H1 (cell line): ENCODE data around the gene BBX. TPM values are rescaled to one million over a fixed set of nuclear protein-coding genes. Genes with fewer than 3 reads are reported as not detected.

ENCODE experiments used
- CTCF ChIA-PET: fragments of 300-600 bp; sonication (Branson Sonifier 250); formaldehyde crosslinking; loops from one replicate; lab custom pipeline; 2021; ENCODE audit not compliant: partially characterized antibody; lab: Charles Lee
- POLR2A ChIA-PET: fragments of 300-600 bp; sonication (Branson Sonifier 250); formaldehyde crosslinking; loops from one replicate; lab custom pipeline; 2021; ENCODE audit warnings: inconsistent platforms; ENCODE audit not compliant: partially characterized antibody; lab: Charles Lee
- DNase-seq, 2 experiments: peaks; one replicate each; pipeline versions ENCODE4 v3.0.0 to v3.0.0-alpha.2; 2010 to 2022; ENCODE audit warnings: low spot score in 2 of 2, low read depth in 1 of 2, mixed read lengths in 1 of 2
- FAIRE-seq: peaks from 2 replicates; lab custom pipeline; 2011; peaks lifted over from hg19 to GRCh38; lab: Jason Lieb, UNC
- H2AFZ ChIP-seq: 2 replicates; pipeline ENCODE4 v1.8.1; 2012; ENCODE audit warnings: low read length, inconsistent platforms
- H2AK5ac ChIP-seq: 2 replicates; pipeline ENCODE4 v1.6.1; 2013; ENCODE audit warnings: low read depth, low read length
- H2BK120ac ChIP-seq: replicated peaks from 2 replicates; pipeline ENCODE3; 2013; ENCODE audit warnings: low read depth, low read length, inconsistent platforms
- H2BK12ac ChIP-seq: 2 replicates; pipeline ENCODE4 v1.6.1; 2013; ENCODE audit warnings: low read depth, low read length
- H2BK15ac ChIP-seq: 2 replicates; pipeline ENCODE4 v1.6.1; 2013; ENCODE audit warnings: low read length
- H2BK20ac ChIP-seq: 2 replicates; pipeline ENCODE4 v1.6.1; 2013; ENCODE audit warnings: low read length
- H2BK5ac ChIP-seq: 2 replicates; pipeline ENCODE4 v1.6.1; 2013; ENCODE audit warnings: low read depth, low read length
- H3K14ac ChIP-seq: 2 replicates; pipeline ENCODE4 v1.6.1; 2013; ENCODE audit warnings: inconsistent platforms; ENCODE audit not compliant: insufficient read length
- H3K18ac ChIP-seq: 2 replicates; pipeline ENCODE4 v1.6.1; 2013; ENCODE audit warnings: low read length; ENCODE audit errors: extremely low read depth
- H3K23ac ChIP-seq: 2 replicates; pipeline ENCODE4 v1.6.1; 2013; ENCODE audit warnings: inconsistent platforms; ENCODE audit not compliant: insufficient read length
- H3K23me2 ChIP-seq: 2 replicates; pipeline ENCODE4 v1.6.1; 2013; ENCODE audit warnings: low read depth, low read length
- H3K27ac ChIP-seq: 2 replicates; pipeline ENCODE4 v1.6.1; 2011; ENCODE audit warnings: low read depth, low read length, inconsistent platforms
- H3K27me3 ChIP-seq, 4 experiments: replicated peaks in 1 of 4; 1 replicate in 1 of 4; 2 replicates in 3 of 4; pipeline versions ENCODE4 v1.6.1 to v1.8.1; 2011 to 2013; ENCODE audit warnings: low read length in 3 of 4, mild to moderate bottlenecking in 3 of 4, inconsistent platforms in 2 of 4, mixed read lengths in 2 of 4, moderate library complexity in 1 of 4; ENCODE audit not compliant: control insufficient read depth in 3 of 4, insufficient read depth in 3 of 4; ENCODE audit errors: extremely low read depth in 1 of 4
- H3K36me3 ChIP-seq, 4 experiments: 2 replicates each; pipeline versions ENCODE4 v1.6.1 to v1.8.1; 2011 to 2013; ENCODE audit warnings: mild to moderate bottlenecking in 4 of 4, low read length in 3 of 4, moderate library complexity in 2 of 4, control low read depth in 1 of 4, inconsistent platforms in 1 of 4; ENCODE audit not compliant: insufficient read depth in 4 of 4, control insufficient read depth in 2 of 4
- H3K4ac ChIP-seq: replicated peaks from 2 replicates; pipeline ENCODE3; 2013; ENCODE audit warnings: low read length, low read depth, mixed read lengths, inconsistent platforms; ENCODE audit not compliant: insufficient read length
- H3K4me1 ChIP-seq, 4 experiments: replicated peaks in 1 of 4; 1 replicate in 1 of 4; 2 replicates in 3 of 4; pipeline versions ENCODE4 v1.6.1 to v1.8.1; 2011 to 2013; ENCODE audit warnings: low read length in 3 of 4, inconsistent platforms in 2 of 4, mixed read lengths in 1 of 4; ENCODE audit not compliant: insufficient read depth in 4 of 4, control insufficient read depth in 3 of 4
- H3K4me2 ChIP-seq, 2 experiments: 2 replicates each; pipeline versions ENCODE4 v1.6.1 to v1.8.1; 2011 to 2013; ENCODE audit warnings: low read depth in 2 of 2, low read length in 2 of 2, control low read depth in 1 of 2, inconsistent platforms in 1 of 2, mild to moderate bottlenecking in 1 of 2; ENCODE audit not compliant: insufficient read depth in 1 of 2
- H3K4me3 ChIP-seq, 4 experiments: fragments of 200-600, 300-600 bp in 1 of 4; sonication (generic), shearing (Covaris generic), sonication (Bioruptor Twin) in 1 of 4; 2 replicates each; pipeline versions ENCODE4 v1.5.1 to v1.8.1; 2011 to 2016; ENCODE audit warnings: low read length in 4 of 4, low read depth in 3 of 4, control low read depth in 2 of 4, inconsistent platforms in 2 of 4, mild to moderate bottlenecking in 2 of 4, mixed read lengths in 1 of 4, moderate library complexity in 1 of 4; ENCODE audit not compliant: insufficient read depth in 2 of 4; ENCODE audit errors: extremely low read depth in 1 of 4
- H3K56ac ChIP-seq: replicated peaks from 2 replicates; pipeline ENCODE3; 2013; ENCODE audit warnings: low read depth, mild to moderate bottlenecking, mixed read lengths, low read length, inconsistent platforms; ENCODE audit not compliant: insufficient read length
- H3K79me1 ChIP-seq: 2 replicates; pipeline ENCODE4 v1.6.1; 2013; ENCODE audit warnings: low read depth, low read length, control low read depth
- H3K79me2 ChIP-seq, 2 experiments: 2 replicates each; pipeline versions ENCODE4 v1.6.1 to v1.8.1; 2012 to 2013; ENCODE audit warnings: low read length in 2 of 2, mild to moderate bottlenecking in 2 of 2, inconsistent platforms in 1 of 2; ENCODE audit not compliant: insufficient read depth in 2 of 2, control insufficient read depth in 1 of 2
- H3K9ac ChIP-seq, 4 experiments: replicated peaks in 1 of 4; 1 replicate in 1 of 4; 2 replicates in 3 of 4; pipeline versions ENCODE4 v1.6.1 to v1.8.1; 2011 to 2013; ENCODE audit warnings: low read depth in 3 of 4, low read length in 3 of 4, control low read depth in 2 of 4, mild to moderate bottlenecking in 2 of 4, moderate library complexity in 2 of 4, inconsistent platforms in 1 of 4; ENCODE audit errors: extremely low read depth in 1 of 4
- H3K9me3 ChIP-seq, 2 experiments: 2 replicates each; pipeline versions ENCODE4 v1.6.1 to v1.8.1; 2012 to 2013; ENCODE audit warnings: mild to moderate bottlenecking in 2 of 2, moderate library complexity in 2 of 2, control low read depth in 1 of 2, inconsistent platforms in 1 of 2, low read depth in 1 of 2, low read length in 1 of 2, mixed read lengths in 1 of 2; ENCODE audit not compliant: insufficient read depth in 2 of 2
- H4K20me1 ChIP-seq, 2 experiments: replicated peaks in 1 of 2; 2 replicates each; pipeline versions ENCODE3 to v1.8.1; 2011 to 2013; ENCODE audit warnings: inconsistent platforms in 2 of 2, low read length in 2 of 2, mild to moderate bottlenecking in 1 of 2; ENCODE audit not compliant: insufficient read depth in 2 of 2, control insufficient read depth in 1 of 2
- H4K5ac ChIP-seq: 2 replicates; pipeline ENCODE4 v1.6.1; 2013; ENCODE audit warnings: low read length, low read depth, mixed read lengths, inconsistent platforms; ENCODE audit not compliant: insufficient read length
- H4K8ac ChIP-seq: 2 replicates; pipeline ENCODE4 v1.8.0; 2013; ENCODE audit warnings: mild to moderate bottlenecking, moderate library complexity, low read length, inconsistent platforms; ENCODE audit not compliant: insufficient read depth; ENCODE audit errors: extremely low read depth
- H4K91ac ChIP-seq: replicated peaks from 2 replicates; pipeline ENCODE3; 2013; ENCODE audit warnings: low read length, mixed read lengths, inconsistent platforms; ENCODE audit not compliant: insufficient read length
- BCL11A ChIP-seq, 2 experiments: IDR thresholded peaks; one replicate each; pipeline ENCODE4 v1.6.1; 2011; ENCODE audit warnings: low read depth in 2 of 2, low read length in 2 of 2, mild to moderate bottlenecking in 2 of 2
- CEBPB ChIP-seq: IDR thresholded peaks from 2 replicates; pipeline ENCODE4 v1.6.1; 2012; ENCODE audit warnings: low read depth, low read length
- CHD2 ChIP-seq: IDR thresholded peaks from 2 replicates; pipeline ENCODE4 v1.6.1; 2012; ENCODE audit warnings: low read length, improper control_type of control experiment
- HDAC2 ChIP-seq, 2 experiments: fragments of 300-600 bp in 1 of 2; sonication (generic) in 1 of 2; IDR thresholded peaks; 2 replicates each; pipeline ENCODE4 v1.6.1; 2011 to 2012; ENCODE audit warnings: low read depth in 2 of 2, low read length in 2 of 2, mild to moderate bottlenecking in 2 of 2, moderate library complexity in 2 of 2, borderline replicate concordance in 1 of 2, inconsistent platforms in 1 of 2
- KDM4A ChIP-seq: IDR thresholded peaks from one replicate; pipeline ENCODE4 v1.7.1; 2012; ENCODE audit warnings: low read depth, mild to moderate bottlenecking, moderate library complexity, low read length, inconsistent platforms; ENCODE audit not compliant: severe bottlenecking
- KDM5A ChIP-seq: fragments of 200-600 bp; IDR thresholded peaks from 2 replicates; pipeline ENCODE4 v1.7.1; 2012; ENCODE audit warnings: mild to moderate bottlenecking, low read length, inconsistent platforms, mixed read lengths
- MAFK ChIP-seq: IDR thresholded peaks from 2 replicates; pipeline ENCODE4 v1.6.1; 2012; ENCODE audit warnings: low read depth, mild to moderate bottlenecking, improper control_type of control experiment, low read length
- POLR2A ChIP-seq, 2 experiments: IDR thresholded peaks; 1 replicate in 1 of 2; 2 replicates in 1 of 2; pipeline ENCODE4 v1.6.1; 2011; ENCODE audit warnings: low read depth in 2 of 2, low read length in 2 of 2, mild to moderate bottlenecking in 2 of 2; ENCODE audit errors: control extremely low read depth in 1 of 2
- POU5F1 ChIP-seq: IDR thresholded peaks from 2 replicates; pipeline ENCODE4 v1.6.1; 2011; ENCODE audit warnings: low read depth, mild to moderate bottlenecking, low read length, moderate library complexity
- RNF2 ChIP-seq: fragments of 200-900, 300-1000 bp; sonication (generic); IDR thresholded peaks from 2 replicates; pipeline ENCODE4 v1.7.1; 2016; ENCODE audit warnings: borderline replicate concordance, low read depth, mild to moderate bottlenecking, antibody characterized with exemption, low read length; ENCODE audit not compliant: poor library complexity, severe bottlenecking; ENCODE audit errors: missing control alignments
- SP2 ChIP-seq: IDR thresholded peaks from 2 replicates; pipeline ENCODE4 v1.6.1; 2012; ENCODE audit warnings: mild to moderate bottlenecking, low read length, inconsistent platforms
- TAF7 ChIP-seq: optimal IDR thresholded peaks from 2 replicates; pipeline ENCODE3; 2011; ENCODE audit warnings: low read depth, mild to moderate bottlenecking, inconsistent platforms, low read length, moderate library complexity, borderline replicate concordance
- TCF12 ChIP-seq: IDR thresholded peaks from 2 replicates; pipeline ENCODE4 v1.6.1; 2011; ENCODE audit warnings: low read depth, mild to moderate bottlenecking, low read length
- TEAD4 ChIP-seq: IDR thresholded peaks from 2 replicates; pipeline ENCODE4 v1.6.1; 2012; ENCODE audit warnings: low read depth, low read length, inconsistent platforms, mixed read lengths
- WGBS, 2 experiments: shearing (Covaris generic) in 1 of 2; methylation state at CpG; one replicate each; pipeline versions ENCODE4 v1.1.6 to v1.1.7; 2013 to 2015; ENCODE audit warnings: low lambda C conversion rate in 2 of 2, mixed read lengths in 2 of 2, inconsistent platforms in 1 of 2, low coverage in 1 of 2, missing lambda C conversion rate in 1 of 2; ENCODE audit not compliant: insufficient replicate concordance in 2 of 2, insufficient coverage in 1 of 2, insufficient read length in 1 of 2; ENCODE audit errors: extremely low coverage in 1 of 2, missing lambda C conversion rate in 1 of 2; 5-methylcytosine and 5-hydroxymethylcytosine counted together
- polyA plus RNA-seq, 7 experiments: library from polyadenylated mRNA; depleted of rRNA in 3 of 7; stranded (reverse) in 5 of 7; unstranded in 2 of 7; fragments of >200 nt in 5 of 7; fragments of 200-250 nt in 2 of 7; gene quantifications; 1 replicate in 5 of 7; 2 replicates in 1 of 7; 4 replicates in 1 of 7; pipeline versions ENCODE4 v1.2.1 to v1.2.3, GENCODE V29; 2011 to 2013; ENCODE audit warnings: missing spikeins in 2 of 7, mixed read lengths in 2 of 7
- total RNA-seq: library from RNA; stranded (reverse); fragmentation: NEBNext Ultra II Directional; extraction: Animal tissue kit (Norgen Biotek cat#: 25700); gene quantifications from 2 replicates; pipeline ENCODE4 v1.2.1, GENCODE V29; 2021
- TF ChIP-seq, protein P1 (sequence below): IDR thresholded peaks from 2 replicates; pipeline ENCODE4 v1.6.1; 2012; ENCODE audit warnings: inconsistent platforms

BBX gene
- total and polyA plus RNA-seq, 2 of the 8 experiments (the other 6 are each of a cell fraction or from before 2014, with no cell fraction given): 11.0 to 42.5 TPM

DNA sequence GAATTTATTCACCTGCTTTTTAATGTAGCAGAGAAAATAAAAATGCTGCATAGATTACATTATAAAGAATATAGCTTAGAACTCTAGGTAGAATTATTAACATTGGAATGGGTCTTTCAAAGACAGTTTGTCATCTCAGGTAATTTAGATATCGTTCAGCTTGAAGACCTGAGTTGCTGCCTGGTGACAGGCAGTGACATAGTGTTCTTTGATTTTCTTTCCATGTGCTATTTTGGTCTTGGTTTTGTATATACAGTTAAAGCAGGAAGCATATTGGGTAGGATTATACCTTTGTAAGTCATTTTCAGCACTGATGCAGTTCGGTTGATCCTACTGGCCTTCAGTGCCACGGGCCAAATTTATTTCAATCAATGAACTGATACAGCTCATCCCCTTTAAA lies 98.7 kb downstream of the BBX start:
- Histone ChIP-seq H3K27ac (no peak overlapping the region), H2BK15ac (no peak overlapping the region), H3K36me3 (no peaks in the 10 kb centered on the region), H2BK5ac (no peak overlapping the region), H2BK120ac (no peak overlapping the region), H3K27me3 (no peaks in the 10 kb centered on the region), H3K23ac (no peak overlapping the region), H3K14ac (no peak overlapping the region), H3K4me2 (no peak overlapping the region), H2BK12ac (no peak overlapping the region), H4K5ac (no peak overlapping the region), H4K20me1 (no peaks in the 10 kb centered on the region), H3K79me2 (peaks cover 0 to 58% of the 10 kb centered on the region in 2 experiments; a peak in 3 of 4 replicates), H3K18ac (no peak overlapping the region), H3K56ac (no peak overlapping the region), H3K9me3 (no peaks in the 10 kb centered on the region), H2AFZ (no peak overlapping the region), H3K23me2 (no peaks in the 10 kb centered on the region), H3K9ac (no peak overlapping the region), H3K4me3 (no peak overlapping the region), H3K4ac (no peak overlapping the region), H3K4me1 (peaks cover 1 to 9% (median 3%) of the 10 kb centered on the region in 4 experiments; a peak in 4 of 7 replicates), H2BK20ac (no peak overlapping the region), H4K8ac (no peak overlapping the region), H2AK5ac (no peak overlapping the region), H4K91ac (no peak overlapping the region), H3K79me1 (peaks cover 7% of the 10 kb centered on the region; the same call in 1 of the 2 replicates)
- WGBS, 2 experiments: 93% methylated on average over 3 of the region's 3 CpGs; no CpG with 5 or more reads in 1 of the 2 experiments
- no peak for FAIRE-seq
- DNase-seq: no peak
- CTCF ChIA-PET: interaction anchor here (0.9 to 1.2 kb wide), 3 partner anchors 9 to 39 kb away, joined by 3 to 6 read pairs (median 5); no protein-coding TSS in a partner anchor
- POLR2A ChIA-PET: no interaction called here
- TF ChIP-seq KDM4A (no peak), TEAD4 (no peak), BCL11A (IDR thresholded peaks at IDR 0.05; ENCODE audit: low read depth in 2 of 2, low read length in 2 of 2) (no peak), RNF2 (no peak), POLR2A (IDR thresholded peaks at IDR 0.05; ENCODE audit: control extremely low read depth in 1 of 2, low read depth in 2 of 2, low read length in 2 of 2) (no peak), TAF7 (no peak), TCF12 (no peak), POU5F1 (no peak), SP2 (no peak), KDM5A (no peak), CHD2 (no peak), CEBPB (no peak), MAFK (no peak), HDAC2 (IDR thresholded peaks at IDR 0.05; ENCODE audit: borderline replicate concordance in 1 of 2, low read depth in 2 of 2, low read length in 2 of 2) (no peak)
- TF ChIP-seq, protein P1, sequence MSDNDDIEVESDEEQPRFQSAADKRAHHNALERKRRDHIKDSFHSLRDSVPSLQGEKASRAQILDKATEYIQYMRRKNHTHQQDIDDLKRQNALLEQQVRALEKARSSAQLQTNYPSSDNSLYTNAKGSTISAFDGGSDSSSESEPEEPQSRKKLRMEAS: no peak
